ENCODE measurements around the gene U2AF2.

The U2AF2 gene

GRCh38 chr19:55677572-55678028 is 22.8 kb downstream of the U2AF2 start:
- peaks cover 28% of the 10 kb centered on the region for H3K36me3 ChIP-seq (ENCODE audit: control insufficient read depth, insufficient read depth, low read length)
- peak; percentile 11 for DNase-seq (ENCODE audit: extremely low read depth, insufficient read length)
- TF ChIP-seq CTCF (IDR thresholded peaks at IDR 0.05; ENCODE audit: insufficient read depth, low read length, poor library complexity, severe bottlenecking), result no peak
- peak overlapping the region; percentile 93 for H3K4me3 ChIP-seq (replicated peaks; ENCODE audit: low read depth, low read length)
- no peaks in the 10 kb centered on the region for H3K27me3 ChIP-seq (replicated peaks; ENCODE audit: control insufficient read depth, insufficient read depth, low read length)

- Histone ChIP-seq H3K27me3 (replicated peaks; ENCODE audit: control insufficient read depth, insufficient read depth, low read length) (no peaks in the 10 kb centered on the region), H3K36me3 (ENCODE audit: control insufficient read depth, insufficient read depth, low read length) (peaks cover 28% of the 10 kb centered on the region), H3K4me3 (replicated peaks; ENCODE audit: low read depth, low read length) (peak overlapping the region; percentile 93)
- peak; percentile 87 for DNase-seq (ENCODE audit: extremely low read depth, insufficient read length)
- peak; percentile 51 for TF ChIP-seq CTCF (IDR thresholded peaks at IDR 0.05; ENCODE audit: insufficient read depth, low read length, poor library complexity, severe bottlenecking)
These were observed 23.4 kb downstream of the U2AF2 start for GRCh38 chr19:55678121-55678671.

DNA sequence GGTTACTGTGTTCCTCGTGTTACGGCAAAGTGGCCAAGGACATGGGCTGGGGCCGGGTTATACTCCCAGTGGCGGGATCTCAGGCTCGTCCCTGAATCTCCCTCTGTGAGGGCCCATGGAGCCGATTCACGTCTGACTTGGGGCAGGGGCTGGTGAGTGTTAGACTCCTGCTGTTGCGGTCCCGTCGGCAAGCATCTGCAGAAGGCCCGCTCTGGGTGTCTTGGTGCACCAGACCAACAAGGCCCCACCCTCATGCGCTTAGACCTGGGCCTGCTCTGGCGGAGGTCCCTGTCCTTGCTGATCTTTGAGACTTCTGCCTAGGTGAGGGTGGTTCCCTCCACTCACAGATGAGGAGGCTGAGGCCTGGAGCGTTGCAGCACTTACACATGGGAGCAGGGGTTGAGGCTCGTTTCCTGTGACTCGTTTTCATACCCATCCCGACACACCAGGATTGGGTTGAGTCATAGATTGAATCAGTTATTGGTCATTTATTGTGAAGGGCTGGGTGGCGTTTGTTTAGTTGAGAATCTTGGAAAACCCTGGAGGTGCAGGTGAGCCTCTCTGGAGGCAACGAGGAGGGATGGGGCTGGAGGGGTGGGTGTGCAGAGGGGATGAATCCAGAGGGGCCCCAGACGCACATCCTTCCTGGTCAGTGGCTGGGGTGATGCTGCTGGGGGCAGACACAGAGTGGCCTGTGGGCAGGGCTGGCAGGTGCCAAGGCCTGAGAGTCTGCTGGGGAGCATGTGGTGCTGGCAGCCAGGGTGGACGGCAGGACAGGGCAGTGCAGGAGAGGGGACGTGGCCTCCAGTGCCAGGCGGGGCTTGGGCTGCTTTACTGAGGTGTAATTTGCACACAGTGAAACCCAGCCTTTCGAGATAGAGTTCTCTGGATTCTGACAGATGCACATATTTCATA is 24.8 kb downstream of the U2AF2 start:
- TF ChIP-seq CTCF (IDR thresholded peaks at IDR 0.05; ENCODE audit: insufficient read depth, low read length, poor library complexity, severe bottlenecking), result no peak
- DNase-seq (ENCODE audit: extremely low read depth, insufficient read length), result peak; percentile 17
- H3K27me3 ChIP-seq (replicated peaks; ENCODE audit: control insufficient read depth, insufficient read depth, low read length), result no peaks in the 10 kb centered on the region
- H3K36me3 ChIP-seq (ENCODE audit: control insufficient read depth, insufficient read depth, low read length), result peaks cover 30% of the 10 kb centered on the region
- H3K4me3 ChIP-seq (replicated peaks; ENCODE audit: low read depth, low read length), result no peak overlapping the region

DNA sequence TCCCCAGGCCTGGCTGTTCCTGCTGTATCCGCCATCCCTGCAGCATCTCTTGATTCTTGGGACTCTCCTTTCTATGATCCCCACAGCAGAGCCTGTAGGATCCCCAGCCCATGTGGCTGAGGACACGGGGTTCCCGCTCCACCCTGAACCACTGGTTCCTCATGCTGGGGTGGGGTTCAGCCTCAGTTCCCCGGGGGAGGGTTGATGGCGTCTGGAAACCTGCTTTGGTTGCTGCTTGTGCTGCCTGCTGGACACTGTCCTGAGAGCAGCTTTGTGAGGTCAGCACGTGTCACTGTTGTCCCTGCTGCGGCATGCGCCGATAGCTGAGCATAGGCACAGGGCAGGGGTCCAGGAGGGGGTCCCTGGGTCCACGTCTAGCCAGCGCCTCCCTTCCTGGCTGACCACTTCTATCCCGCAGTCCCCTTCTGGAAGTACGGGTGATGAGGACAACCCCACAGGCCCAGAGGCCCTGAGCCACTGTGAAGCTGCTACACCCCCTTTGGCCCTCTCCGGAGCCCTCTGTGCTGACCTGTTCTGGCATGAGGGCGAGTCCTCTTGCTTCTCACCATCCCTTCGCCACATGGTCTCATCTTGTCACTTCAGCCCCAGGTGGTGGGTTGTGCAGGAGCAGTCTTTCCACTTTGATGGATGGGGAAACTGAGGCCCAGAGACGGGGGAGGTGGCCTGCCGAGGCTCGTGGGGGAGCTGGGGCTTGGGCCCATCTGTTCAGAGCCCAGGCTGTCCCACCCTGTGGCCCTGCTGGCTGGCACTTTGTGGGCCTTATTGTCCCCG is 25.7 kb downstream of the U2AF2 start:
- no peak for TF ChIP-seq CTCF (IDR thresholded peaks at IDR 0.05; ENCODE audit: insufficient read depth, low read length, poor library complexity, severe bottlenecking)
- Histone ChIP-seq H3K4me3 (replicated peaks; ENCODE audit: low read depth, low read length) (no peak overlapping the region), H3K36me3 (ENCODE audit: control insufficient read depth, insufficient read depth, low read length) (peaks cover 39% of the 10 kb centered on the region), H3K27me3 (replicated peaks; ENCODE audit: control insufficient read depth, insufficient read depth, low read length) (no peaks in the 10 kb centered on the region)
- no peak for DNase-seq (ENCODE audit: extremely low read depth, insufficient read length)

DNA sequence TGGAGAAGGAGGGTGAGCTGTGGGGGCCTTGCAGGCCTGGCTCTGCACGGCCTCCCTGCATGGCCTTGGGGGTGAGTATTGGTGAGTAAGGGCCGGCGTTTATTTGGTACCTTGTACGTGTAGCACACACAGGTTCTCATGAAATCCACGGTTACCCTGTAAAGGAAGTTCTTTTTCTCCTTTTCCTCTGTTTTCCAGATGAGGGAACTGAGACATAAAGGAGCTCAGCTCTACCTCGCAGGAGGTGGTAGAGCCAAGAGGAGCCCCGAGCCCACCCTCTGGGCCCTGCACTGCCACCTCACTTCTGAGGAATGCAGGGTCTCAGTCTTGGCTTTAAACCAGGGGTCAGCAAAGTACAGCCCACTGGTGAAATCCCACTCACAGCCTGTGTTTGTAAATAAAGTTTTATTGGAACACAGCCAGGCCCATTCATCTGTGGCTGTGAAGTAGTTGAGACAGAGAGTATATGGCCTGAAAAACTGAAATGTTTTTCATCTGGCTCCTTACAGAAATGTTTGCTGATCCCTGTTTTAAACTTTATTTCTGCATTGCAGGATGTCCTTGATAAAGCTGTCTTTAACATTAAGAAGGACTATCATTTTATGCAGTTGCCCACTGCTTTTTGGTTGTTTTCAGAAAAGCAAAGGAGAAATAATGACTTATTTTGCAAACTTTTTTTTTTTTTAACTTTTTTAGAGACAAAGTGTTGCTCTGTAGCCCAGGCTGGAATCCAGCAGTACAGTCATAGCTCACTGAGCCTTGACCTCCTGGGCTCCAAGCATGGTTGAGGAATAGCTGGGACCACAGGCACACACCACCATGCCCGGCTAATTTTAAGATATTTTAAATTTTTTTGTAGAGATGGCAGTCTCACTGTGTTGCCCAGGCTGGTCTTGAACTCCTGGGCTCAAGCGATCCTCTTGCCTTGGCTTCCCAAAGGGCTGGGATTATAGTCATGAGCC is 26.6 kb downstream of the U2AF2 start:
- no peak for TF ChIP-seq CTCF (IDR thresholded peaks at IDR 0.05; ENCODE audit: insufficient read depth, low read length, poor library complexity, severe bottlenecking)
- Histone ChIP-seq H3K27me3 (replicated peaks; ENCODE audit: control insufficient read depth, insufficient read depth, low read length) (no peaks in the 10 kb centered on the region), H3K36me3 (ENCODE audit: control insufficient read depth, insufficient read depth, low read length) (peaks cover 48% of the 10 kb centered on the region), H3K4me3 (replicated peaks; ENCODE audit: low read depth, low read length) (no peak overlapping the region)
- no peak for DNase-seq (ENCODE audit: extremely low read depth, insufficient read length)
